GM12874 (cell line): ENCODE measurements around the gene KBTBD8.

ENCODE experiments used
- CTCF ChIP-seq: IDR thresholded peaks from 2 replicates; pipeline ENCODE4 v1.5.1; 2011; ENCODE audit warnings: low read depth, mild to moderate bottlenecking, control low read depth, low read length, moderate library complexity; ENCODE audit not compliant: insufficient read depth

The KBTBD8 gene

GRCh38 chr3:67018789-67019526 lies 20.9 kb downstream of the KBTBD8 start:
- no peak for TF ChIP-seq CTCF

GRCh38 chr3:67028001-67028784 lies 30.1 kb downstream of the KBTBD8 start:
- no peak for TF ChIP-seq CTCF

- TF ChIP-seq CTCF: no peak
Observed at GRCh38 chr3:67030785-67031740, 33.0 kb downstream of the KBTBD8 start.

DNA sequence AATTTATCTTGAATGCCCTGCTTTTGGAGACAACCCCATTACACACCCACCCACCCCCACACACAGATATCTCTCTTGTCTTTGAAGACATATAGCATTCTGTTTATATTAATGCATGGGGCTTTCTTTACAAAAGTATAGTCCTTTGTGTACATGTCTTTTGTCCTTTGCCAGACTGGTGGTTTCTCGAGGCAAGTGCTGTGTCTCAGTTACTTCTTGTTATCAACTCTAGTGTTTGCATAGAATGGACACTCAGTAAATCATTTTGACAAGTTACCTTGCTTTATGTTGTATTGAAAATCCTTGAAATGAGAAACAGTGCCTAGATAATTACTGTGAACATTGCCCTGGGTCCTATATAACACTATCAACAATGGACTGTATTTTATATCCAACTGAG lies 33.9 kb downstream of the KBTBD8 start:
- TF ChIP-seq CTCF: no peak

GRCh38 chr3:67033079-67033478 lies 35.0 kb downstream of the KBTBD8 start:
- TF ChIP-seq CTCF: no peak

GRCh38 chr3:67034371-67034770 lies 36.3 kb downstream of the KBTBD8 start:
- TF ChIP-seq CTCF: no peak

GRCh38 chr3:67037615-67038014 lies 39.5 kb downstream of the KBTBD8 start:
- no peak for TF ChIP-seq CTCF
